Measurements from ENCODE around the gene AATK.

AATK gene

GRCh38 chr17:81071761-81072741 lies 94.0 kb downstream of the AATK start:
- no peak for DNase-seq (ENCODE audit: low spot score)

- no peak for DNase-seq (ENCODE audit: low spot score)
Observed at GRCh38 chr17:81070541-81071246, 95.3 kb downstream of the AATK start.

- DNase-seq (ENCODE audit: low spot score): no peak
Observed at GRCh38 chr17:81069135-81069645, 96.8 kb downstream of the AATK start.

- DNase-seq (ENCODE audit: low spot score): no peak
Observed at GRCh38 chr17:81068411-81069134, 97.4 kb downstream of the AATK start.

GRCh38 chr17:81067391-81067811 lies 98.6 kb downstream of the AATK start:
- no peak for DNase-seq (ENCODE audit: low spot score)
